NK-92 treated with Interleukin-12 subunit alpha and Interleukin-12 subunit beta, amount 100 ng/mL, for 24 hours (cell line): ENCODE measurements around the gene COX7A2L.
"Not testable (repeated sequence)": the region's sequence is repeated elsewhere in the genome, so short reads cannot be mapped to it uniquely, and the experiment has no call there.

Source experiments
- DNase-seq: peaks from one replicate; lab custom pipeline; 2025; lab: John Stamatoyannopoulos, UW

The COX7A2L gene

GRCh38 chr2:42339191-42339912, 21.7 kb downstream of the COX7A2L start:
- DNase-seq, result no peak

- DNase-seq, result no peak
Measured at GRCh38 chr2:42338567-42339190, 22.3 kb downstream of the COX7A2L start.

GRCh38 chr2:42337846-42338566, 23.0 kb downstream of the COX7A2L start:
- no peak for DNase-seq

- no peak for DNase-seq
Measured at GRCh38 chr2:42337356-42337820, 23.6 kb downstream of the COX7A2L start.

- DNase-seq, result no peak
Measured at GRCh38 chr2:42336361-42336965, 24.6 kb downstream of the COX7A2L start.

GRCh38 chr2:42335514-42336104, 25.4 kb downstream of the COX7A2L start:
- no peak for DNase-seq

GRCh38 chr2:42334865-42335264, 26.2 kb downstream of the COX7A2L start:
- not testable (repeated sequence) for DNase-seq

- DNase-seq, result no peak
Measured at GRCh38 chr2:42334220-42334619, 26.8 kb downstream of the COX7A2L start.

GRCh38 chr2:42333579-42333978, 27.4 kb downstream of the COX7A2L start:
- no peak for DNase-seq

GRCh38 chr2:42332575-42332974, 28.4 kb downstream of the COX7A2L start:
- DNase-seq, result no peak

GRCh38 chr2:42331569-42332284, 29.3 kb downstream of the COX7A2L start:
- no peak for DNase-seq

- no peak for DNase-seq
Measured at GRCh38 chr2:42329736-42330135, 31.3 kb downstream of the COX7A2L start.

GRCh38 chr2:42328923-42329322, 32.1 kb downstream of the COX7A2L start:
- no peak for DNase-seq

GRCh38 chr2:42328148-42328833, 32.7 kb downstream of the COX7A2L start:
- DNase-seq, result no peak

GRCh38 chr2:42327125-42327524, 33.9 kb downstream of the COX7A2L start:
- DNase-seq, result no peak

- DNase-seq, result no peak
Measured at GRCh38 chr2:42325609-42326008, 35.4 kb downstream of the COX7A2L start.

GRCh38 chr2:42324949-42325348, 36.1 kb downstream of the COX7A2L start:
- no peak for DNase-seq

- no peak for DNase-seq
Measured at GRCh38 chr2:42324244-42324643, 36.8 kb downstream of the COX7A2L start.

- DNase-seq, result no peak
Measured at GRCh38 chr2:42321452-42322064, 39.5 kb downstream of the COX7A2L start.

GRCh38 chr2:42319265-42319664, 41.8 kb downstream of the COX7A2L start:
- no peak for DNase-seq
